ENCODE measurements around the gene CCDC112. TPM values are rescaled to one million over a fixed set of nuclear protein-coding genes. Genes with fewer than 3 reads are reported as not detected.
A peak's percentile ranks its signal among the peaks of the same experiment; 100 is the strongest.
"Not testable (repeated sequence)": the region's sequence is repeated elsewhere in the genome, so short reads cannot be mapped to it uniquely, and the experiment has no call there.

The CCDC112 gene
- total RNA-seq, 2 experiments from 2014 or later = 1.9 to 2.1 TPM

DNA sequence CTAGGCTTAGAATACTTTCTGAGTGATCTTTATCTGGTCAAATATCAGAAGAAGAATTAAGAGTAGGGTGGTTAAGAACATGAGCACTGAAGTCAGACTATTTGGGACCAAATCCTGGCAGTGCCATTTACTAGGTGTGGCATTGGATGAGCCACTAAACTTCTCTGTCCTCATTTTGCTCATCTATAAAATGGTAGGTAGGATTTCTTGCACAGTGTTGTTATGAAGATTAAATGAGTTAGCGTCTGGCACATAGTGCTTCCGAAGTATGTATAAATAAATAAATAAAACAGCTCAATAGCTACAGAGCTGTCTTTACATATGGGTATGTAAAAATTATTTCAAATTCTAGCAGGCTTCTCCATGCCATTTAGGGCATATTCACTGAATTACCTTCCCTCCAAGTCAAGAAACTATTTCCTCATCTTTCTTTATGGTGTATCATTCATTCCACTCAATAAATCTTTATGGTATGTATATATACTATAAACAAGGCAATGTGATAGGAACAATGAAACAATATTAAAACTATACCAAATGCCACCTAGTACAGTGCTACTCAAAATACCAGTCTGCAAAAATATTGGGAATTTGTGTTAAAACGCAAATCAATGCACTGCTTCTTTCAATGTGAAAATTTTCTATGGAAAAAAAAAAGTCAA is 24.0 kb downstream of the CCDC112 start:
- intact Hi-C loops (cut with micrococcal nuclease) = no loop called here
- DNase-seq = no peak
- Mint-ChIP-seq H3K27ac (no peak overlapping the region), H3K4me3 (no peak overlapping the region), H3K36me3 (ENCODE audit: low read depth) (peaks cover 2% of the 10 kb centered on the region), H3K9me3 (no peaks in the 10 kb centered on the region), H3K4me1 (ENCODE audit: low read depth) (no peaks in the 10 kb centered on the region), H3K27me3 (ENCODE audit: low read depth) (no peaks in the 10 kb centered on the region)
- CTCF ChIA-PET = interaction anchor here (0.6 to 0.7 kb wide), 2 partner anchors 36 to 39 kb away, joined by 4 to 5 read pairs; no protein-coding TSS in a partner anchor

DNA sequence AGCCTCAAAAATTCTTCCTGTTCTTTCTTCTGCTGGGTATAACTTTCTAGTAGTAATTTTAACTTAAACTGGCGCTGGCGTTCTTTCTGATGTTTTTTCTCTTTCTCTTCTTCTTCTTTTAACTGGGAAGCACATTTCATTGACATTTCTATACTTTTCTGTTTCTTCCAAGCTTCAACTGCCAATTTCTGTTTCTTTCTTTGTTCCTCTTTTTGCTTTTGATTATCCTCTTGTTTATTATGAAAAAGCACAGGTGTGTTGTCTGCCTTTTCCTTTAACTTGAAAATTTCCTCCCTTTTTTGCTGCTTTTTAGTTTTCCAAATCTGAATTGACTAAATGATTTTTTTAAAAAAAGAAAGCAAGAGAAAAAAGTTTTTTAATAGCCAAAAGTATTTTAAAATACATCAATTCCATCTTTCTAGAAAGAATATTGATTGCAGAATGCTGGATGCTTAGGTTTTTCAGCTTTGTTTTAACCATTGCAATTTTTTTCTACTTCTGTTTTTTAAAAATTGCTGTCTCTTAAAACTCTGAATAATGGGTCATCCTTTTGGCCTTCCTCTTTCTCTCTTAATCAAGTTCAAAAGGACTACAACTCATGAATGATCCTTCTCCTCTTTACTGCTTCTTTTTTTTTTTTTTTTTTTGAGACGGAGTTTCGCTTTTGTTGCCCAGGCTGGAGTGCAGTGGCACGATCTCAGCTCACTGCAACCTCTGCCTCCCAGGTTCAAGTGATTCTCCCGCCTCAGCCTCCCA is 25.0 kb downstream of the CCDC112 start:
- Mint-ChIP-seq H3K27ac (no peak overlapping the region), H3K4me1 (ENCODE audit: low read depth) (no peaks in the 10 kb centered on the region), H3K27me3 (ENCODE audit: low read depth) (no peaks in the 10 kb centered on the region), H3K4me3 (no peak overlapping the region), H3K36me3 (ENCODE audit: low read depth) (peaks cover 2% of the 10 kb centered on the region), H3K9me3 (no peaks in the 10 kb centered on the region)
- intact Hi-C loops (cut with micrococcal nuclease) = no loop called here
- DNase-seq = no peak
- CTCF ChIA-PET = no interaction called here

DNA sequence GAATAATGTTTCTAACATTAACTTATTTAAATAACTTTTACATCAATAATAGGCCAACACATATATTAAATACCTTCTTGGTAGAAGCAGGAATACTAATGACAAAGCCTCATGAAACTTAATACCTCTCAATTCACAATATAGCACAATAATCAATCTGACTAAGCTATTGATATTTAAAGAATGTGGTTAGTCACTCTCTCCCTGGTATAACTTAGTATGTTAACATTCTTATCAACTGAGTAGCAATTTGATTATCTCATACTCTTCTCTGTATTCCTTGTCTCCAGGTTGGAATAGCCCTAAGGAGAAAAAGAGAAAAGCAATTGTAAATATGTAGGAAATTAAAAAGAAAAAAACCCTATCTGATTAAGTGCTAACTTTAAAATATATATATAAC is 28.8 kb downstream of the CCDC112 start:
- intact Hi-C loops (cut with micrococcal nuclease) = no loop called here
- Mint-ChIP-seq H3K27ac (no peak overlapping the region), H3K27me3 (ENCODE audit: low read depth) (no peaks in the 10 kb centered on the region), H3K4me3 (no peak overlapping the region), H3K4me1 (ENCODE audit: low read depth) (peaks cover 7% of the 10 kb centered on the region), H3K36me3 (ENCODE audit: low read depth) (no peaks in the 10 kb centered on the region), H3K9me3 (no peaks in the 10 kb centered on the region)
- CTCF ChIA-PET = interaction anchor here (0.6 kb wide), 1 partner anchor 275 kb away, joined by 3 read pairs; no protein-coding TSS in a partner anchor
- no peak for DNase-seq

- no peaks in the 10 kb centered on the region for H3K27me3 Mint-ChIP-seq (ENCODE audit: low read depth)
- H3K4me1 Mint-ChIP-seq (ENCODE audit: low read depth) = peaks cover 22% of the 10 kb centered on the region
- no peak for DNase-seq
- intact Hi-C loops (cut with micrococcal nuclease) = no loop called here
- CTCF ChIA-PET = no interaction called here
- H3K9me3 Mint-ChIP-seq = no peaks in the 10 kb centered on the region
- no peak overlapping the region for H3K27ac Mint-ChIP-seq
- peaks cover 6% of the 10 kb centered on the region for H3K36me3 Mint-ChIP-seq (ENCODE audit: low read depth)
- H3K4me3 Mint-ChIP-seq = no peak overlapping the region
Measured at GRCh38 chr5:115265220-115265619, 31.2 kb downstream of the CCDC112 start.

- Mint-ChIP-seq H3K4me3 (no peak overlapping the region), H3K27me3 (ENCODE audit: low read depth) (no peaks in the 10 kb centered on the region), H3K36me3 (ENCODE audit: low read depth) (peaks cover 7% of the 10 kb centered on the region), H3K9me3 (no peaks in the 10 kb centered on the region), H3K4me1 (ENCODE audit: low read depth) (peaks cover 24% of the 10 kb centered on the region), H3K27ac (no peak overlapping the region)
- CTCF ChIA-PET = no interaction called here
- intact Hi-C loops (cut with micrococcal nuclease) = loop anchor here (5.0 kb wide), 1 partner anchor 823 kb away; the partner anchor contains the start of gene COMMD10
- no peak for DNase-seq
Measured at GRCh38 chr5:115264786-115265185, 31.7 kb downstream of the CCDC112 start.

- Mint-ChIP-seq H3K4me1 (ENCODE audit: low read depth) (peaks cover 40% of the 10 kb centered on the region), H3K36me3 (ENCODE audit: low read depth) (peaks cover 7% of the 10 kb centered on the region), H3K27me3 (ENCODE audit: low read depth) (no peaks in the 10 kb centered on the region), H3K27ac (peak overlapping the region; percentile 93), H3K9me3 (no peaks in the 10 kb centered on the region), H3K4me3 (peak overlapping the region; percentile 92)
- DNase-seq = no peak
- CTCF ChIA-PET = interaction anchor here (1.4 to 1.6 kb wide), 2 partner anchors 13 to 17 kb away, joined by 3 read pairs; no protein-coding TSS in a partner anchor
- intact Hi-C loops (cut with micrococcal nuclease) = loop anchor here (2.0 to 5.0 kb wide), 2 partner anchors 94 to 824 kb away; partner anchors contain the start of genes COMMD10 and TRIM36
Measured at GRCh38 chr5:115263078-115263380, 33.4 kb downstream of the CCDC112 start.

- Mint-ChIP-seq H3K4me3 (peak within 1 kb of the TSS; percentile 92), H3K27ac (peak within 1 kb of the TSS; percentile 93), H3K4me1 (ENCODE audit: low read depth) (peaks cover 43% of the 10 kb centered on the region), H3K36me3 (ENCODE audit: low read depth) (peaks cover 7% of the 10 kb centered on the region), H3K27me3 (ENCODE audit: low read depth) (no peaks in the 10 kb centered on the region), H3K9me3 (no peaks in the 10 kb centered on the region)
- DNase-seq = peak; percentile 82
- CTCF ChIA-PET = interaction anchor here (1.0 to 1.6 kb wide), 4 partner anchors 14 to 310 kb away, joined by 3 to 4 read pairs (median 3); no protein-coding TSS in a partner anchor
- intact Hi-C loops (cut with micrococcal nuclease) = loop anchor here (1.0 to 5.0 kb wide), 6 partner anchors 19 to 825 kb away; partner anchors contain the start of genes AP3S1, ATG12, CCDC112 and COMMD10
Measured at GRCh38 chr5:115262321-115263077, 34.0 kb downstream of the CCDC112 start, which contains the start of gene PGGT1B. Gene PGGT1B (minus strand): TSS chr5:115262877. CDS start chr5:115262851, 26 bp downstream.

GRCh38 chr5:115262011-115262320 is 34.5 kb downstream of the CCDC112 start:
- Mint-ChIP-seq H3K4me3 (peak overlapping the region; percentile 92), H3K27ac (peak overlapping the region; percentile 93), H3K9me3 (no peaks in the 10 kb centered on the region), H3K36me3 (ENCODE audit: low read depth) (peaks cover 8% of the 10 kb centered on the region), H3K27me3 (ENCODE audit: low read depth) (no peaks in the 10 kb centered on the region), H3K4me1 (ENCODE audit: low read depth) (peaks cover 44% of the 10 kb centered on the region)
- intact Hi-C loops (cut with micrococcal nuclease) = loop anchor here (1.0 to 5.0 kb wide), 6 partner anchors 19 to 825 kb away; partner anchors contain the start of genes AP3S1, ATG12, CCDC112 and COMMD10
- CTCF ChIA-PET = interaction anchor here (1.0 to 1.6 kb wide), 4 partner anchors 14 to 311 kb away, joined by 3 to 4 read pairs (median 3); no protein-coding TSS in a partner anchor
- no peak for DNase-seq

DNA sequence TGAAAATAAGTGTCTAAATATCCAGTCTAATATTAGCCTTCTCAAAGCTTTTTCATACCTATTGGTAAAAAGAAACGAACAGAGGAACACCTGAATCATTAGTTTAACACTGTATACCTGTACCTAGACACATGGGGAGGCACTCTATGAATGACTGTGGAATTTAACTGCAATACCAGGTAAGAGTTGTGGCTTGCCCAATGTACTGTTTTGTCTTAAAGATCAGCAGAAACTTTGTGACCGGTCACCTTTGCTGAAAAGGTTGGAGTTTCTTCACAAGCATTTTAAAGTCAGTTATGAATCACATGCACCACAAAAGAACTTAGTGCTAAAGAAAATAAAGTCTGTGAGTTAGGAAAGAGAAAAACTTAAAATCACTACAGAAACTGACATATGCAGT is 36.2 kb downstream of the CCDC112 start:
- CTCF ChIA-PET = no interaction called here
- intact Hi-C loops (cut with micrococcal nuclease) = loop anchor here (5.0 kb wide), 1 partner anchor 827 kb away; the partner anchor contains the start of gene COMMD10
- no peaks in the 10 kb centered on the region for H3K9me3 Mint-ChIP-seq
- DNase-seq = no peak
- H3K4me1 Mint-ChIP-seq (ENCODE audit: low read depth) = peaks cover 60% of the 10 kb centered on the region
- H3K27me3 Mint-ChIP-seq (ENCODE audit: low read depth) = no peaks in the 10 kb centered on the region
- H3K36me3 Mint-ChIP-seq (ENCODE audit: low read depth) = peaks cover 9% of the 10 kb centered on the region
- no peak overlapping the region for H3K4me3 Mint-ChIP-seq
- H3K27ac Mint-ChIP-seq = no peak overlapping the region

GRCh38 chr5:115257981-115258380 is 38.5 kb downstream of the CCDC112 start:
- CTCF ChIA-PET = no interaction called here
- Mint-ChIP-seq H3K4me1 (ENCODE audit: low read depth) (peaks cover 64% of the 10 kb centered on the region), H3K36me3 (ENCODE audit: low read depth) (peaks cover 9% of the 10 kb centered on the region), H3K4me3 (no peak overlapping the region), H3K27ac (no peak overlapping the region), H3K9me3 (no peaks in the 10 kb centered on the region), H3K27me3 (ENCODE audit: low read depth) (no peaks in the 10 kb centered on the region)
- intact Hi-C loops (cut with micrococcal nuclease) = no loop called here
- no peak for DNase-seq

- not testable (repeated sequence) for H3K27me3 Mint-ChIP-seq (ENCODE audit: low read depth); H3K9me3 Mint-ChIP-seq; H3K36me3 Mint-ChIP-seq (ENCODE audit: low read depth); DNase-seq; H3K4me3 Mint-ChIP-seq; H3K27ac Mint-ChIP-seq
- CTCF ChIA-PET = interaction anchor here (4.7 kb wide), 1 partner anchor 151 kb away, joined by 29 read pairs; no protein-coding TSS in a partner anchor
- peaks cover 13% of the 10 kb centered on the region for H3K4me1 Mint-ChIP-seq (ENCODE audit: low read depth)
- intact Hi-C loops (cut with micrococcal nuclease) = loop anchor here (5.0 to 10.0 kb wide), 3 partner anchors 77 to 1635 kb away; no protein-coding TSS in a partner anchor
Measured at GRCh38 chr5:115249379-115249778, 47.1 kb downstream of the CCDC112 start.
